ENCODE measurements around the gene CDH10.

CDH10 gene

GRCh38 chr5:24644761-24645160 is at the start of gene CDH10:
TSS of gene CDH10 (minus strand) at chr5:24644978. CDS start at chr5:24593490, 51,488 bp downstream.
- DNase-seq (ENCODE audit: low read depth in 2 of 2) = no peak

- no peak for DNase-seq (ENCODE audit: low read depth in 2 of 2)
Measured at GRCh38 chr5:24693609-24694008, 48.8 kb upstream of the CDH10 start.

- DNase-seq (ENCODE audit: low read depth in 2 of 2) = no peak
Measured at GRCh38 chr5:24691074-24691473, 46.3 kb upstream of the CDH10 start.

DNA sequence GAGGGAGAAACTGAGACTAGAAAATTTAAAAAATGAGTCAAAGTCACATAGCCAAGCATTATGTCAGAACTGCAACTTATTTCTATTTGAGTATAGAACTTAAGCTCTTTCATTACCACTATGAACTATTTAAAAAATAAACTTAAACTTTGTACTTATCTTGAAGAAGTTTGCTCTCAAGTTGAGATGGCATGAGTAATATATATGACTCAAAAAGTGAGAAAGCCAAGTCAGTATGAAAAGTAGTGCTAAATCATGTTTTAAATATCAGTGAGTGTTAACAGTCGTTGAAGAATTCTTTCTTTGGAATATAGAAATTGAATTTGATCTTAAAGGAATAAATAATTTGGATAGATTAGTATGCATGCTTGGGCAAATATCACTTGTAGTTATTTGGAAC is 36.3 kb upstream of the CDH10 start:
- DNase-seq (ENCODE audit: low read depth in 2 of 2) = no peak

GRCh38 chr5:24668050-24668449 is 23.3 kb upstream of the CDH10 start:
- DNase-seq (ENCODE audit: low read depth in 2 of 2) = no peak

DNA sequence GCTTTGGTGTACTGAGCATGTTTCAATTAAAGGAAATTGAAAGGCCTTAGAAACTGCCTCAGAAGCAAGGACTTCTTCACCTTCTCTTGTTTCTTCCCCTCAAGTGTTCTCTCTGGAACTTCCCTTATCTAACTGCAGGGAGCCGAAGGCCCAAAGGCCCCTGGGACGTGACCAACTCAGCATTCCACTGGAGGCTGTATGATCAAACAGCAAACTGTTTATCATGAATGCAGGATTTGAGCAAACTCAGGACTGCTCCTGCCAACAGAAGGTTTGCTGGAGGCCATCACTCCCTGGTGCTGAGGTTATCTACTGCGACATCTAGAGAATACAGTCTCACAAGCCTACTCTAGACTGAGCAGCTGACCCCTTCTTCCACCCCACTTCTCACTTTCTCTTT is 4.8 kb upstream of the CDH10 start:
- DNase-seq (ENCODE audit: low read depth in 2 of 2) = no peak

GRCh38 chr5:24646915-24647314 is 2.1 kb upstream of the CDH10 start:
- no peak for DNase-seq (ENCODE audit: low read depth in 2 of 2)

GRCh38 chr5:24645483-24645882 is 705 bp upstream of the CDH10 start:
- DNase-seq (ENCODE audit: low read depth in 2 of 2) = no peak

DNA sequence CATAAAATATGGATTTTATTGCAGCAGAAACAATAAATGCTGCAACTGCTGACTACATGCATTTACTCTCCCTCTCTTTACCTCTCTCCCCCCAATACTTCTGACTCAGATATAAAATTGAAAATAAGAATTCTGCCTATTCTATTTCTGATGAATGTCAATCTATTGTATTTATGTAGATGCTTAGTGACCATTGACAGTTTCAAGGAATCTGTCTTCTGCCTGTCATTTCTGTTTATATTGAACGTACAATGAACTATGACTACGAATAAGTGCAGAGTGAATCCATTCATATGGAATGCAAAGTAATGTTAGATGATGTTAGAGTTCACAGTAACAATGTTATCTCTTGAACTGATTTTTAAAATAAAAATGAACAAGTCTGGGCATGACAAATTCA is 898 bp downstream of the CDH10 start:
- no peak for DNase-seq (ENCODE audit: low read depth in 2 of 2)

GRCh38 chr5:24643156-24643555 is 1.6 kb downstream of the CDH10 start:
- DNase-seq (ENCODE audit: low read depth in 2 of 2) = no peak

- DNase-seq (ENCODE audit: low read depth in 2 of 2) = no peak
Measured at GRCh38 chr5:24642022-24642421, 2.8 kb downstream of the CDH10 start.

GRCh38 chr5:24635209-24635608 is 9.6 kb downstream of the CDH10 start:
- no peak for DNase-seq (ENCODE audit: low read depth in 2 of 2)

GRCh38 chr5:24633715-24634325 is 11.0 kb downstream of the CDH10 start:
- no peak for DNase-seq (ENCODE audit: low read depth in 2 of 2)

GRCh38 chr5:24632353-24632752 is 12.4 kb downstream of the CDH10 start:
- DNase-seq (ENCODE audit: low read depth in 2 of 2) = no peak

DNA sequence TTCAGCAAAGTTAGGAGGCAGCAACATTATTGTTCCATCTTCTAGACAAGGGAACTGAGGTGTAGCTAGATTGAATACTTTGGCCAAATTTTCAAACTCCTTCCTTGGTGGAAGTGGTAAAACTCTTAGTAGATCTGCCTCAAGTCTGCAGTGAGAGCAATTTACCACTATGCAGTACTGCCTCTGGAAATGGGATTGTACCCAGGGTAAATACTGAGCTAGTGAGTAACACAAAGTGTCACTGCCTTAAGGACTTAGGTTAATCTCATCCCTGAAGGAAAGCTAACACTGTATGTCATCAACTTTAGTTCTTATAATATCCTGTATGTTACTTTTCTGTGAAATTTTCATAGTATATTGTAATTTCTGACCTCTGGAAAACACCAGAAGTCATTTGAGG is 13.9 kb downstream of the CDH10 start:
- DNase-seq (ENCODE audit: low read depth in 2 of 2) = no peak

- no peak for DNase-seq (ENCODE audit: low read depth in 2 of 2)
Measured at GRCh38 chr5:24629798-24630197, 15.0 kb downstream of the CDH10 start.

DNA sequence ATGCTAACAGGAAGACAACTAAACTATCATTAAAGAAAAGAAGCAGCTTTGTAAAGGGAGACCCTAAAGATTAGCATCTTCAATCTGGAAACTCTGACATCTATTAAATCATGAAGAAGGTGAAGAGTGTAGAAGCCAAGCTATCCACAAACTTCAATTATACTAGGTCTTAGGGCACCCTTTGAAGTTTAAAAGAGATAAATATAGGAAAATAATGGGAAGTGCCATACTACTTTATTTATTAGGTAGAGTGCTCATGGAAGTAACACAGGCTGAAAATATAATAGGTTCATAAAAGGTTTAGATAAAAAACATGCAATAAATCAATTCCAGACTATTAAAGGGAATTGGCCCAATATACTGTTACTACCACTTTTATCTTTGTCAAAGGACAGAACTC is 19.9 kb downstream of the CDH10 start:
- DNase-seq (ENCODE audit: low read depth in 2 of 2) = no peak

DNA sequence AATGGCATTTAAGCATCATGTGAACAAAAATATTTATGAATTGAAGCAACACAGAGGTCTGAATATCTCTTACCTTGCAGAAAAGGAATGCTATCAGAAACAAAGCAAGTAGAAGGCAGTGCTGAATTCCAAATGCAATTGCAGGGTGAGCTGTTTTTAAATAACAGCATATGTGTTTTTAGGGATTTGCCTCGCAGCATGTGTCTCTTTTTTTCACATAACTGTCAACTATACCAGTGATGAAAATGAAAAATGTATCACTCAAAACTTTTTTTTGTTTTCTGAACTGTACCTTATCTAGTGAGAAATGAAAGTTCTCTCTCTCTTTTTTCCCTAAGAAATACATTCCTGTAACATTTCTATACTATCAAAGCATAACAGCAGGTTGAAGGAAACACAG is 21.2 kb downstream of the CDH10 start:
- no peak for DNase-seq (ENCODE audit: low read depth in 2 of 2)

DNA sequence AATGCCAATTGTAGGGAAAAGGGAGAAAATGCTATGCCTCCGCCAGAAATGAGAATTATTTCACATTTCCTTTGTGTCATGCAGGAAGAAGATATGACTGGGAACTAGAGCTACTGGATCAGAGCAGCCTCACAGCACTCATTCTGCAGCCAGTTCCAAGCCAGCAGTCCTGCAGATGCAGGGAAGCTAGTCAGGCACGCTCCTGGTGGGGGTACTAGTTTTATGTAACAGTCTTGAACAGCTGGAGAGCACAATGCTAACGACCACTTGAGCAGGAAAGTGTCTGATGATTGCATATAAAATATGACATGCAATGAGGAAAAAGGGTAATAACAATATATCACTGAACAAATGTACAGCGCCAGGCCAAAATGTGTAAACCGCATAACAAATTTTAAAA is 21.7 kb downstream of the CDH10 start:
- DNase-seq (ENCODE audit: low read depth in 2 of 2) = no peak

DNA sequence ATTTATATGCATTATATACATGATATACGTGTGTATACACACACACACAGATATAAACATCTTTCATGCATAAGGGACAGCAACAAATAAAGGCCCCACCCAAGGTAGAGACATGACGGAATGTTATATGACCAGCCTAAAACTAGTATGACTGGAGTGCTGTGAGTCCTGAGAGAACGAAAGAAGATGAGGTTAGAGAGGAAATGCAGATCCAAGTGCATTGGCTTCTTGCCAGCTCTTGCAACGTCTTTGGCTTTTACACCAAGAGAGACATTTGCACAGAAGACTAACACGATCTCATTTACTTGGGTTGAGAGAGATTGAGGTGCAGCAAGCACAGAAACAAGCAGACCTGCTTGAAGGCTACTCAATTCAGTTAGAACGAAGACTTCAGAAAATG is 23.0 kb downstream of the CDH10 start:
- DNase-seq (ENCODE audit: low read depth in 2 of 2) = no peak

GRCh38 chr5:24616566-24616965 is 28.2 kb downstream of the CDH10 start:
- DNase-seq (ENCODE audit: low read depth in 2 of 2) = no peak

DNA sequence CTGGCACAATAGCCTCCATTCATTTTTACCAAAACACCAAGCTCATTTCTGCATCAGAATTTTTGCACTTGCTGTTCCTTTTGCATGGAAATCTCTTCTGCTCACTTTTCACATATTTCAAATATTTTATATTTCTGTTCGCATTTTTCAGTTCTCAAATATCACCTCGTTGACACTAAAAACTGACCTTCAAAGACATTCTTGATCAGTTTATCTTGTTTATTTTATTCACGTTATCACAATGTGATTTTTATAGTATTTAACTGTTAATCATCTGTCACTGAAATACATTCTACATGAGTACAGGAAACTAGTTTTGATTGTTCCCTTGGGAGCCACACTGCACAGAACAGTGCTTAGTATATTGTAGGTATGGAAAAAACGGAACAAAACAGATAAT is 29.6 kb downstream of the CDH10 start:
- DNase-seq (ENCODE audit: low read depth in 2 of 2) = no peak

DNA sequence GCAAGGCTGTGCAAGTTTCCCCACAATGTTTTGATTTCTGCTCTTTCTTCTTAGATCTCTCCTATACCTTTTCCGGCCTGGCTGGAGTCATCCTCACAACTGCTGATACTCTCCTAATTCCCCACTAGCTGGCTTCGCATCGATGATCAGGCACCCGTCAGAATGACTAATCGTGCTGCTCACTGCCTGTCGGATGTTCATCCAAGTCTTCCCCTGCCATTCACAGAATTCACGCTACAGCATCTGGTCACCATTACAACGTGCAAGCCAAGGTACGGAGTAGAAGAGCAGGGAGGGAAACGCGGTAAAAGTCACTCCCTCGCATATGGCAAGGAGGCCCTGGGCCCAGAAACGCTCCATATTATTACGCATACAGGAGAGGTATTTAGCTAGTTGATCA is 35.1 kb downstream of the CDH10 start:
- no peak for DNase-seq (ENCODE audit: low read depth in 2 of 2)

- DNase-seq (ENCODE audit: low read depth in 2 of 2) = no peak
Measured at GRCh38 chr5:24606971-24607370, 37.8 kb downstream of the CDH10 start.

- DNase-seq (ENCODE audit: low read depth in 2 of 2) = no peak
Measured at GRCh38 chr5:24602188-24602587, 42.6 kb downstream of the CDH10 start.

Measured in activated CD4-positive, alpha-beta T cell treated with anti-CD3 and anti-CD28 coated beads for 24 hours (primary cell).